ENCODE data around the gene DOCK2. TPM values are rescaled to one million over a fixed set of nuclear protein-coding genes. Genes with fewer than 3 reads are reported as not detected.

Gene DOCK2
- total RNA-seq, 6 donors from 2014 or later: 46.7 to 150 (median 73.8) TPM

DNA sequence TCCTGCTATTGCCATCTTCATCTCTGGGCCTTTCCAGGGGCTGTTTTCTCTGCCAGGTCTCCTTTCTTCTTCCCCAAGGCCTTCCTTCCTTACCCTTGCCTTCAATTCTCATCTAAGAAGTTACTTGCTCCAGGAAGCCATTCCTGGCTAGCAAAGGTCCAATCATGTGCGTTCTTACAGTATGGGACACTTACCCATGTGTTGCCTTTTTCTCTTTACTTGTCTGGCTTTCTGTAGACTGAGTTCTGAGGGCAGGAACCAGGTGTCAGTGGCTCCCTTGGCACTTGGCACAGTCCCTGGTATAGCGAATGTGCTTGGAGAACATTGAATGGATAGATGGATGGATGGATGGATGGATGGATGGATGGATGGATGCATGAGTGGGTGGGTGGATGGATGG lies 478.9 kb downstream of the DOCK2 start:
- ATAC-seq (ENCODE audit: low FRiP score in 2 of 2): no peak
- WGBS, 2 donors: 95 to 98% methylated on average over 2 of the region's 2 CpGs

DNA sequence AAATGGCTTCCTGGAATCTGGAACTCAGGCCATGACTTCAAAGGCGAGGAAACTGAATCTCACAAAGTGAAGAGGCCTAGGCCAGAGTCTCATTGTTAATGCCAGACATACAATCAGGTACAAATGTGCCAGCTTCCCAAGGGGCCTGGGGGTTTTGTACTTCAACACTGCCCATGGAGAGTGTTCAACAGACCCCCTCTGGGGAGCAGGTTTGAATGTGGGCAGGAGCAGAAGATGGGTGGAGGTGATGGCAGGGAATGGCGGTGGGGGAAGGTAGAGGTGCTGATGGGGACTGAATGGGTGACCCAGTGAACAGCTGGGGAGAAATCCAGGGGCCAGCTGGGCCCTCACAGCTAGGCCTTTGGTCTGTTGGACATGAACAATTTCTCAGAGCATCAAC lies 480.7 kb downstream of the DOCK2 start:
- ATAC-seq (ENCODE audit: low FRiP score in 2 of 2): no peak
- Histone ChIP-seq H3K4me1 (no peaks in the 10 kb centered on the region), H3K27ac (no peak overlapping the region), H3K36me3 (no peaks in the 10 kb centered on the region), H3K27me3 (no peaks in the 10 kb centered on the region), H3K9me3 (no peaks in the 10 kb centered on the region), H3K4me3 (no peak overlapping the region)
- no peak for DNase-seq
- TF ChIP-seq POLR2AphosphoS5 (IDR thresholded peaks at IDR 0.05) (no peak), EP300 (IDR thresholded peaks at IDR 0.05) (no peak), POLR2A (IDR thresholded peaks at IDR 0.05) (no peak)
- TF ChIP-seq, protein P1, sequence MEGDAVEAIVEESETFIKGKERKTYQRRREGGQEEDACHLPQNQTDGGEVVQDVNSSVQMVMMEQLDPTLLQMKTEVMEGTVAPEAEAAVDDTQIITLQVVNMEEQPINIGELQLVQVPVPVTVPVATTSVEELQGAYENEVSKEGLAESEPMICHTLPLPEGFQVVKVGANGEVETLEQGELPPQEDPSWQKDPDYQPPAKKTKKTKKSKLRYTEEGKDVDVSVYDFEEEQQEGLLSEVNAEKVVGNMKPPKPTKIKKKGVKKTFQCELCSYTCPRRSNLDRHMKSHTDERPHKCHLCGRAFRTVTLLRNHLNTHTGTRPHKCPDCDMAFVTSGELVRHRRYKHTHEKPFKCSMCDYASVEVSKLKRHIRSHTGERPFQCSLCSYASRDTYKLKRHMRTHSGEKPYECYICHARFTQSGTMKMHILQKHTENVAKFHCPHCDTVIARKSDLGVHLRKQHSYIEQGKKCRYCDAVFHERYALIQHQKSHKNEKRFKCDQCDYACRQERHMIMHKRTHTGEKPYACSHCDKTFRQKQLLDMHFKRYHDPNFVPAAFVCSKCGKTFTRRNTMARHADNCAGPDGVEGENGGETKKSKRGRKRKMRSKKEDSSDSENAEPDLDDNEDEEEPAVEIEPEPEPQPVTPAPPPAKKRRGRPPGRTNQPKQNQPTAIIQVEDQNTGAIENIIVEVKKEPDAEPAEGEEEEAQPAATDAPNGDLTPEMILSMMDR (IDR thresholded peaks at IDR 0.05): no peak
- 92 to 93% methylated on average over 2 of the region's 2 CpGs for WGBS, 2 donors

More for the DNA sequence above, 478.9 kb downstream of the DOCK2 start:
- Histone ChIP-seq H3K27ac (no peak overlapping the region), H3K4me3 (no peak overlapping the region), H3K36me3 (no peaks in the 10 kb centered on the region), H3K27me3 (no peaks in the 10 kb centered on the region), H3K9me3 (no peaks in the 10 kb centered on the region), H3K4me1 (no peaks in the 10 kb centered on the region)
- TF ChIP-seq POLR2A (IDR thresholded peaks at IDR 0.05): no peak
- no peak for TF ChIP-seq EP300 (IDR thresholded peaks at IDR 0.05)
- TF ChIP-seq, protein P1 (IDR thresholded peaks at IDR 0.05): no peak
- TF ChIP-seq POLR2AphosphoS5 (IDR thresholded peaks at IDR 0.05): no peak
- no peak for DNase-seq

DNA sequence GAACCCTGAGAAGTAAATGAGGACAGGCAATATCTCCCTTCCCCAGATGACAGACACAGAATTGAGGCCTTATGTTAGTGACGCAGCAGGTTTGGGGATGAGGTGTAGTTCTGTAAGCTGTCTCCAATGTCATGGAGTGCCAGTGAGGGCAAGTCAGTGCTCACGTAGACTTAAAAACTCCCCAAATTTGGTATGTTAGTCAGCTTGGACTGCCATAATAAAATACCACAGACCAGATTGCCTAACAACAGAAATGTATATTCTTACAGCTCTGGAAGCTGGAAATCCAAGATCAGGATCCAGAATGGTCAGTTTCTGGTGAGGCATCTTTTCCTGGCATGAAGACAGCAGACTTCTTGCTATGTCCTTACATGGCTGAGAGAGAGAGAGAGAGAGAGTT lies 483.5 kb downstream of the DOCK2 start:
- ATAC-seq (ENCODE audit: low FRiP score in 2 of 2) (no peak), DNase-seq (no peak)
- peaks cover 0 to 4% (median under 1%) of the 10 kb centered on the region in 4 donors for H3K9me3 ChIP-seq
- TF ChIP-seq, protein P1 (IDR thresholded peaks at IDR 0.05): no peak
- TF ChIP-seq POLR2A (IDR thresholded peaks at IDR 0.05) (no peak), POLR2AphosphoS5 (IDR thresholded peaks at IDR 0.05) (no peak), EP300 (IDR thresholded peaks at IDR 0.05) (no peak)
- no peaks in the 10 kb centered on the region for H3K36me3 ChIP-seq
- H3K4me3 ChIP-seq: no peak overlapping the region
- WGBS, 2 donors: 97 to 100% methylated on average over 2 of the region's 2 CpGs
- H3K27ac ChIP-seq: no peak overlapping the region
- no peaks in the 10 kb centered on the region for H3K4me1 ChIP-seq
- no peaks in the 10 kb centered on the region for H3K27me3 ChIP-seq

DNA sequence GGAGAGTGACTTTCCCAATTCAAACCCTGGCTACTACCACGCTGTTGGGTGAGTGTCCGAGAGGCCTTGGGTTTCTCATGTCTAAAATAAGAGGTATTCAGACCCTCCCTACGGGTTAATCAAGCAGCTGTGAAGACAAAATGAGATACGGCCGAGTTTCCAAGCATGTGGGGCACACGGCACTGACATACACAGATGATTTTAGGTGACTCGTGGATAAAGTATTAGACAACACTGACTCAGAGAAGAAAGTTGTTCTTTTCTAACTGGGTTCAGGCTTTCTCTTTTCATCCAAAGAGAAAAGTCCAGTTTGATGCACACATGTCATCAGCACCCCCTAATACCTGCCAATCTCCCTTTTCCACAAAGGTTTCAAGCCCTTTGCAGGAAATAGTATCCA lies 484.2 kb downstream of the DOCK2 start:
- Histone ChIP-seq H3K4me1 (no peaks in the 10 kb centered on the region), H3K27ac (no peak overlapping the region), H3K36me3 (no peaks in the 10 kb centered on the region), H3K27me3 (no peaks in the 10 kb centered on the region), H3K9me3 (peaks cover 5 to 11% (median 7%) of the 10 kb centered on the region in 4 donors), H3K4me3 (no peak overlapping the region)
- 91 to 93% methylated on average over 7 of the region's 7 CpGs for WGBS, 2 donors
- TF ChIP-seq POLR2AphosphoS5 (IDR thresholded peaks at IDR 0.05) (no peak), EP300 (IDR thresholded peaks at IDR 0.05) (no peak), POLR2A (IDR thresholded peaks at IDR 0.05) (no peak)
- ATAC-seq (ENCODE audit: low FRiP score in 2 of 2) (no peak), DNase-seq (no peak)

DNA sequence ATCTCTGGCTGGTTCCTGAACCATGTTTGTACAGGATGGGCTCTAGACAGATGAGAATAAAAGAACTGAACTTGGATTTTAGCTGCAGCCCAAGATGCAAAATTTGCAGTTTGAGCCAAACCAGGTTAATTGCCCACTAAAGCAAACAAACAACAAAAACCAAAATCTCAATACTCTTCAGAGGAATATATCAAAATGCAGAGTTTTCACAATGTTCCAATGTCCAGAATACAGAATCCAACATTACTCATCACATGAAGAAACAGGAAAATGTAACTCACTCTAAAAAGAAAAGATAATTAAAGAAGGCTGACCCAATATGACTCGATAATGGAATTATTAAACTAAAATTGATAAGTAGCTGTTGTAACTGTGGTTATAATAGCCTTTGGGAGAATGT lies 489.0 kb downstream of the DOCK2 start:
- H3K36me3 ChIP-seq: no peaks in the 10 kb centered on the region
- ATAC-seq (ENCODE audit: low FRiP score in 2 of 2): no peak
- 81 to 85% methylated on average over 1 of the region's 1 CpG for WGBS, 2 donors
- peaks cover 9 to 21% (median 11%) of the 10 kb centered on the region in 4 donors for H3K9me3 ChIP-seq
- H3K27ac ChIP-seq: no peak overlapping the region
- no peak for DNase-seq
- no peak overlapping the region for H3K4me3 ChIP-seq
- H3K27me3 ChIP-seq: no peaks in the 10 kb centered on the region
- no peaks in the 10 kb centered on the region for H3K4me1 ChIP-seq
- TF ChIP-seq EP300 (IDR thresholded peaks at IDR 0.05) (no peak), POLR2A (IDR thresholded peaks at IDR 0.05) (no peak)
- TF ChIP-seq, protein P1 (IDR thresholded peaks at IDR 0.05): no peak

Data from upper lobe of left lung (tissue), 6 donors.